Neuronal stem cell (in vitro differentiated cells): ENCODE results near the gene MESD.

ENCODE experiments used
- DNase-seq: peaks from one replicate; pipeline ENCODE4 v3.0.0-alpha.2; 2013; ENCODE audit warnings: low spot score
- H2AFZ ChIP-seq: one replicate; pipeline ENCODE4 v1.6.1; 2013; ENCODE audit warnings: mild to moderate bottlenecking, low read length, inconsistent platforms
- H2AK5ac ChIP-seq: 2 replicates; pipeline ENCODE4 v1.6.1; 2013; ENCODE audit warnings: low read depth, mild to moderate bottlenecking, inconsistent platforms, low read length, moderate library complexity, mixed read lengths
- H2BK120ac ChIP-seq: 2 replicates; pipeline ENCODE4 v1.6.1; 2013; ENCODE audit warnings: low read depth, mild to moderate bottlenecking, inconsistent platforms, low read length, moderate library complexity, mixed read lengths
- H2BK12ac ChIP-seq: one replicate; pipeline ENCODE4 v1.6.1; 2013; ENCODE audit warnings: low read length, inconsistent platforms
- H2BK15ac ChIP-seq: 2 replicates; pipeline ENCODE4 v1.6.1; 2013; ENCODE audit warnings: mild to moderate bottlenecking, low read length, inconsistent platforms, mixed read lengths
- H2BK5ac ChIP-seq: one replicate; pipeline ENCODE4 v1.6.1; 2013; ENCODE audit warnings: inconsistent platforms, mild to moderate bottlenecking, low read length, moderate library complexity
- H3K14ac ChIP-seq: one replicate; pipeline ENCODE4 v1.6.1; 2013; ENCODE audit warnings: low read length, inconsistent platforms
- H3K18ac ChIP-seq: 2 replicates; pipeline ENCODE4 v1.6.1; 2013; ENCODE audit warnings: low read length, inconsistent platforms
- H3K23ac ChIP-seq: 2 replicates; pipeline ENCODE4 v1.6.1; 2013; ENCODE audit warnings: low read depth, mild to moderate bottlenecking, mixed read lengths, low read length, inconsistent platforms; ENCODE audit not compliant: poor library complexity
- H3K27ac ChIP-seq: replicated peaks from 3 replicates; pipeline ENCODE4 v1.5.1; 2013; ENCODE audit warnings: low read length, inconsistent platforms
- H3K27me3 ChIP-seq, 3 experiments: 2 replicates each; pipeline ENCODE4 v1.6.1; 2013; ENCODE audit warnings: low read length in 3 of 3, mild to moderate bottlenecking in 2 of 3, inconsistent platforms in 1 of 3, low read depth in 1 of 3, mixed read lengths in 1 of 3, moderate library complexity in 1 of 3; ENCODE audit not compliant: control insufficient read depth in 3 of 3, insufficient read depth in 3 of 3
- H3K36me3 ChIP-seq, 2 donors: replicated peaks in 1 of 2; 2 replicates each; pipeline ENCODE4 v1.6.1; 2013; ENCODE audit warnings: low read length in 2 of 2; ENCODE audit not compliant: control insufficient read depth in 2 of 2, insufficient read depth in 2 of 2
- H3K4ac ChIP-seq: 2 replicates; pipeline ENCODE4 v1.6.1; 2013; ENCODE audit warnings: inconsistent platforms, mild to moderate bottlenecking, low read length, moderate library complexity
- H3K4me1 ChIP-seq, 2 donors: 1 replicate in 1 of 2; 2 replicates in 1 of 2; pipeline ENCODE4 v1.6.1; 2013; ENCODE audit warnings: low read length in 2 of 2, low read depth in 1 of 2; ENCODE audit not compliant: control insufficient read depth in 2 of 2, insufficient read depth in 1 of 2
- H3K4me2 ChIP-seq: one replicate; pipeline ENCODE4 v1.6.1; 2013; ENCODE audit warnings: mild to moderate bottlenecking, low read length, inconsistent platforms; ENCODE audit not compliant: insufficient read depth, poor library complexity, severe bottlenecking
- H3K4me3 ChIP-seq, 2 donors: 2 replicates each; pipeline ENCODE4 v1.5.1; 2013; ENCODE audit warnings: low read length in 2 of 2, mild to moderate bottlenecking in 2 of 2, inconsistent platforms in 1 of 2, moderate library complexity in 1 of 2
- H3K79me1 ChIP-seq: one replicate; pipeline ENCODE4 v1.6.1; 2013; ENCODE audit warnings: low read depth, mild to moderate bottlenecking, inconsistent platforms, low read length, moderate library complexity
- H3K9ac ChIP-seq: one replicate; pipeline ENCODE4 v1.6.1; 2013; ENCODE audit warnings: mild to moderate bottlenecking, low read depth, low read length, inconsistent platforms; ENCODE audit not compliant: poor library complexity
- H3K9me3 ChIP-seq, 2 donors: replicated peaks in 1 of 2; 2 replicates each; pipeline versions ENCODE3 to v1.6.1; 2013; ENCODE audit warnings: low read length in 2 of 2, mild to moderate bottlenecking in 2 of 2, inconsistent platforms in 1 of 2, low read depth in 1 of 2, mixed read lengths in 1 of 2, moderate library complexity in 1 of 2; ENCODE audit not compliant: control insufficient read depth in 2 of 2, insufficient read depth in 1 of 2
- H4K8ac ChIP-seq: one replicate; pipeline ENCODE4 v1.6.1; 2013; ENCODE audit warnings: low read depth, mild to moderate bottlenecking, inconsistent platforms, low read length, moderate library complexity
- H4K91ac ChIP-seq: one replicate; pipeline ENCODE4 v1.6.1; 2013; ENCODE audit warnings: low read length, low read depth, mild to moderate bottlenecking, inconsistent platforms; ENCODE audit not compliant: poor library complexity
- WGBS, 2 donors: extraction: QIAGEN DNeasy Blood & Tissue Kit; methylation state at CpG; one replicate each; pipeline ENCODE4 v1.1.7; 2013; ENCODE audit warnings: missing lambda C conversion rate in 2 of 2, mixed read lengths in 1 of 2; ENCODE audit not compliant: insufficient read length in 2 of 2, insufficient replicate concordance in 1 of 2; ENCODE audit errors: extremely low coverage in 2 of 2; 5-methylcytosine and 5-hydroxymethylcytosine counted together

The MESD gene

DNA sequence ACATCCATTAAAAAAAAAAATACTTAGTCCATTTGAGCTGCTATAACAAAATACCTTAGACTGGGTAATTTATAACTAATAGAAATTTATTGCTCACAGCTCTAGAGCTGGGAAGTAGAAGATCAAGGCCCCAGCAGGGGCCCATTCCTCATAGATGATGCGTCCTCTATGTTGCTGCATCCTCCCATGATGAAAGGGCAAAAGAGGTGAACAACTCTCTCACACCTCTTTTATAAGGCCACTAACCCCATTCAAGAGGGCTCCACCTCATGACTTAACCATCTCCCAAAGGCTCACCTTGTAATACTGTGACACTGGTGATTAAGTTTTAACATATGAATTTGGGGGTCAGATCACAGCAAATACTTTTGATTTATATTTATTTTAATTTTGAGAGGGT lies 8.1 kb upstream of the MESD start:
- no peak overlapping the region for H3K4ac ChIP-seq
- DNase-seq = no peak
- peaks cover 3 to 7% of the 10 kb centered on the region in 2 donors for H3K36me3 ChIP-seq
- no peak overlapping the region for H4K91ac ChIP-seq
- H3K4me3 ChIP-seq = no peak overlapping the region
- no peak overlapping the region for H2BK12ac ChIP-seq
- H3K27me3 ChIP-seq = peaks cover 0 to 5% (median 0%) of the 10 kb centered on the region in 3 experiments
- H3K23ac ChIP-seq = no peak overlapping the region
- no peak overlapping the region for H3K14ac ChIP-seq
- H3K4me1 ChIP-seq = peaks cover 6 to 13% of the 10 kb centered on the region in 2 donors
- no peak overlapping the region for H3K27ac ChIP-seq
- H2BK15ac ChIP-seq = no peak overlapping the region
- no peak overlapping the region for H2AK5ac ChIP-seq
- peaks cover 11% of the 10 kb centered on the region for H3K79me1 ChIP-seq
- H2BK5ac ChIP-seq = no peak overlapping the region
- no peak overlapping the region for H3K18ac ChIP-seq
- no peak overlapping the region for H2BK120ac ChIP-seq
- no peak overlapping the region for H3K9ac ChIP-seq
- no peak overlapping the region for H2AFZ ChIP-seq
- no CpG with 5 or more reads among the region's 1 CpG for whole genome bisulfite sequencing, 2 donors
- no peak overlapping the region for H4K8ac ChIP-seq
- no peak overlapping the region for H3K4me2 ChIP-seq
- peaks cover 2 to 8% of the 10 kb centered on the region in 2 donors for H3K9me3 ChIP-seq

GRCh38 chr15:80996247-80996646 lies 6.6 kb upstream of the MESD start:
- H3K9me3 ChIP-seq = peaks cover 0 to 2% of the 10 kb centered on the region in 2 donors
- H2AK5ac ChIP-seq = no peak overlapping the region
- no peak overlapping the region for H3K4me2 ChIP-seq
- H3K4me3 ChIP-seq = no peak overlapping the region
- no peak overlapping the region for H3K9ac ChIP-seq
- H3K4ac ChIP-seq = no peak overlapping the region
- H2BK12ac ChIP-seq = no peak overlapping the region
- no peak overlapping the region for H2BK5ac ChIP-seq
- H3K4me1 ChIP-seq = peaks cover 2 to 10% of the 10 kb centered on the region in 2 donors
- no peaks in the 10 kb centered on the region for H3K27me3 ChIP-seq
- no peak overlapping the region for H2BK15ac ChIP-seq
- no peaks in the 10 kb centered on the region for H3K36me3 ChIP-seq
- no peak overlapping the region for H4K91ac ChIP-seq
- H3K23ac ChIP-seq = no peak overlapping the region
- no peak overlapping the region for H3K27ac ChIP-seq
- no peak overlapping the region for H3K14ac ChIP-seq
- WGBS, 2 donors = no CpG with 5 or more reads among the region's 1 CpG
- no peak overlapping the region for H2AFZ ChIP-seq
- H2BK120ac ChIP-seq = no peak overlapping the region
- no peak for DNase-seq
- no peak overlapping the region for H3K18ac ChIP-seq
- H4K8ac ChIP-seq = no peak overlapping the region
- peaks cover 3% of the 10 kb centered on the region for H3K79me1 ChIP-seq

- no peak overlapping the region for H4K91ac ChIP-seq
- H2BK120ac ChIP-seq = no peak overlapping the region
- no peak overlapping the region for H3K14ac ChIP-seq
- no peak overlapping the region for H2AK5ac ChIP-seq
- DNase-seq = no peak
- H4K8ac ChIP-seq = no peak overlapping the region
- H3K27ac ChIP-seq = no peak overlapping the region
- H2BK12ac ChIP-seq = no peak overlapping the region
- H3K9me3 ChIP-seq = no peaks in the 10 kb centered on the region
- no peak overlapping the region for H2BK5ac ChIP-seq
- no peak overlapping the region for H3K4me2 ChIP-seq
- no peak overlapping the region for H3K23ac ChIP-seq
- no peak overlapping the region for H3K18ac ChIP-seq
- no peak overlapping the region for H2AFZ ChIP-seq
- no CpG with 5 or more reads among the region's 1 CpG for WGBS, 2 donors
- no peak overlapping the region for H3K4ac ChIP-seq
- H3K27me3 ChIP-seq = no peaks in the 10 kb centered on the region
- no peak overlapping the region for H3K4me3 ChIP-seq
- no peak overlapping the region for H3K9ac ChIP-seq
- H3K4me1 ChIP-seq = peaks cover 4 to 11% of the 10 kb centered on the region in 2 donors
- H3K36me3 ChIP-seq = no peaks in the 10 kb centered on the region
- no peak overlapping the region for H2BK15ac ChIP-seq
- no peaks in the 10 kb centered on the region for H3K79me1 ChIP-seq
Observed at GRCh38 chr15:80992441-80992840, 2.8 kb upstream of the MESD start.

GRCh38 chr15:80992006-80992405 lies 2.4 kb upstream of the MESD start:
- Histone ChIP-seq H3K27me3 (no peaks in the 10 kb centered on the region), H3K4me1 (peaks cover 4 to 11% of the 10 kb centered on the region in 2 donors), H3K36me3 (peaks cover 0 to 3% of the 10 kb centered on the region in 2 donors), H4K8ac (no peak overlapping the region), H2AFZ (no peak overlapping the region), H2BK12ac (no peak overlapping the region), H3K14ac (no peak overlapping the region), H3K79me1 (no peaks in the 10 kb centered on the region), H3K9ac (no peak overlapping the region), H3K27ac (no peak overlapping the region), H4K91ac (no peak overlapping the region), H3K4me2 (no peak overlapping the region), H2BK120ac (no peak overlapping the region), H2BK15ac (no peak overlapping the region), H3K4me3 (no peak overlapping the region), H3K4ac (no peak overlapping the region), H3K9me3 (no peaks in the 10 kb centered on the region), H3K18ac (no peak overlapping the region), H2BK5ac (no peak overlapping the region), H2AK5ac (no peak overlapping the region), H3K23ac (no peak overlapping the region)
- WGBS, 2 donors = no CpG with 5 or more reads among the region's 4 CpGs
- DNase-seq = no peak
